Naive thymus-derived CD4-positive, alpha-beta T cell (primary cell): Measurements from ENCODE around the gene PFDN2. TPM values are rescaled to one million over a fixed set of nuclear protein-coding genes. Genes with fewer than 3 reads are reported as not detected.
A peak's percentile ranks its signal among the peaks of the same experiment; 100 is the strongest.
"Not testable (repeated sequence)": the region's sequence is repeated elsewhere in the genome, so short reads cannot be mapped to it uniquely, and the experiment has no call there.

Source experiments
- ATAC-seq: fragments of 150-1000 bp; cut with Tn5 transposase; 2 replicates; pipeline ENCODE4 v1.10.0; 2021; ENCODE audit warnings: mild to moderate bottlenecking, moderate library complexity
- CTCF ChIA-PET: fragments of 350-600 bp; sonication (Branson Sonifier 250); formaldehyde crosslinking; loops from one replicate; lab custom pipeline; 2021; ENCODE audit warnings: antibody characterized with exemption; lab: Charles Lee
- POLR2A ChIA-PET: fragments of 350-600 bp; sonication (Branson Sonifier 250); formaldehyde crosslinking; loops from one replicate; lab custom pipeline; 2021; ENCODE audit warnings: antibody characterized with exemption, inconsistent platforms; lab: Charles Lee
- DNase-seq, 9 donors: peaks; one replicate each; pipeline versions ENCODE4 v3.0.0 to v3.0.0-alpha.2; 2020 to 2022; ENCODE audit warnings: mixed read lengths in 1 of 9
- H3K27ac ChIP-seq: one replicate; pipeline ENCODE4 v1.7.0; 2013; ENCODE audit warnings: mild to moderate bottlenecking, low read depth, low read length, moderate library complexity
- H3K27me3 ChIP-seq, 2 donors: one replicate each; pipeline ENCODE4 v1.7.0; 2013; ENCODE audit warnings: low read length in 2 of 2, mild to moderate bottlenecking in 2 of 2, moderate library complexity in 2 of 2; ENCODE audit not compliant: control insufficient read depth in 2 of 2, insufficient read depth in 2 of 2
- H3K36me3 ChIP-seq, 3 experiments: 1 replicate in 2 of 3; 2 replicates in 1 of 3; pipeline ENCODE4 v1.7.0; 2013; ENCODE audit warnings: low read length in 3 of 3, mild to moderate bottlenecking in 3 of 3, moderate library complexity in 1 of 3; ENCODE audit not compliant: insufficient read depth in 3 of 3, control insufficient read depth in 2 of 3
- H3K4me1 ChIP-seq, 2 donors: one replicate each; pipeline ENCODE4 v1.7.0; 2013; ENCODE audit warnings: low read length in 2 of 2, mild to moderate bottlenecking in 2 of 2, moderate library complexity in 1 of 2; ENCODE audit not compliant: control insufficient read depth in 2 of 2, insufficient read depth in 2 of 2
- H3K4me3 ChIP-seq: 2 replicates; pipeline ENCODE4 v1.7.0; 2013; ENCODE audit warnings: mild to moderate bottlenecking, low read length
- H3K9me3 ChIP-seq, 3 experiments: 1 replicate in 2 of 3; 2 replicates in 1 of 3; pipeline ENCODE4 v1.7.0; 2013; ENCODE audit warnings: low read length in 3 of 3; ENCODE audit not compliant: control insufficient read depth in 2 of 3
- H3K27ac Mint-ChIP-seq, 9 donors: one replicate each; pipeline ENCODE4 v1.8.0; 2020 to 2022; ENCODE audit warnings: mixed read lengths in 9 of 9, mild to moderate bottlenecking in 8 of 9, moderate library complexity in 5 of 9, inconsistent platforms in 2 of 9
- H3K27me3 Mint-ChIP-seq, 5 donors: one replicate each; pipeline ENCODE4 v1.8.0; 2021 to 2022; ENCODE audit warnings: mixed read lengths in 5 of 5, mild to moderate bottlenecking in 1 of 5
- H3K36me3 Mint-ChIP-seq, 5 donors: one replicate each; pipeline ENCODE4 v1.8.0; 2020 to 2022; ENCODE audit warnings: mixed read lengths in 5 of 5, mild to moderate bottlenecking in 3 of 5, inconsistent platforms in 1 of 5
- H3K4me1 Mint-ChIP-seq, 7 donors: one replicate each; pipeline ENCODE4 v1.8.0; 2020 to 2022; ENCODE audit warnings: mixed read lengths in 7 of 7, mild to moderate bottlenecking in 3 of 7, inconsistent platforms in 1 of 7
- H3K4me3 Mint-ChIP-seq, 10 donors: one replicate each; pipeline ENCODE4 v1.8.0; 2020 to 2022; ENCODE audit warnings: mild to moderate bottlenecking in 10 of 10, mixed read lengths in 10 of 10, moderate library complexity in 6 of 10, inconsistent platforms in 2 of 10
- H3K9me3 Mint-ChIP-seq, 11 donors: one replicate each; pipeline ENCODE4 v1.8.0; 2020 to 2022; ENCODE audit warnings: mixed read lengths in 11 of 11, mild to moderate bottlenecking in 4 of 11, inconsistent platforms in 1 of 11, moderate library complexity in 1 of 11
- intact Hi-C, 2 donors: fragments of 100-400 bp; cut with micrococcal nuclease; formaldehyde crosslinking; loops; one replicate each; pipeline ENCODE4 v1.15.1; 2023
- polyA plus RNA-seq, 2 donors: library from polyadenylated mRNA; unstranded; fragments of 300-500 nt; fragmentation: Illumina TruSeq; gene quantifications; one replicate each; pipeline ENCODE4 v1.2.3, GENCODE V29; 2021
- total RNA-seq, 6 experiments: library from RNA in 5 of 6; stranded (reverse) in 5 of 6; gene quantifications; 1 replicate in 5 of 6; 2 replicates in 1 of 6; pipeline ENCODE4 v1.2.3 and lab custom pipeline; 2021 to 2026

The PFDN2 gene
- total and polyA plus RNA-seq, 7 experiments from 2014 or later, result 32.0 to 84.0 (median 37.1) TPM

- Mint-ChIP-seq H3K4me1 (peaks cover 44 to 77% (median 66%) of the 10 kb centered on the region in 7 donors), H3K27me3 (no peaks in the 10 kb centered on the region), H3K36me3 (peaks cover 6 to 43% (median 19%) of the 10 kb centered on the region in 5 donors), H3K9me3 (no peaks in the 10 kb centered on the region), H3K27ac (peak overlapping the region; percentile 91 to 99 (median 95)), H3K4me3 (peak overlapping the region; percentile 88 to 100 (median 98))
- Histone ChIP-seq H3K4me1 (peaks cover 50 to 58% of the 10 kb centered on the region in 2 donors), H3K36me3 (peaks cover 0 to 27% (median 4%) of the 10 kb centered on the region in 3 experiments), H3K27me3 (no peaks in the 10 kb centered on the region), H3K9me3 (no peaks in the 10 kb centered on the region), H3K4me3 (peak overlapping the region; percentile 95), H3K27ac (peak overlapping the region; percentile 93)
- CTCF ChIA-PET, result interaction anchor here (0.6 to 6.7 kb wide), 7 partner anchors 13 to 71 kb away, joined by 3 to 120 read pairs (median 5); partner anchors contain the start of genes KLHDC9, TSTD1 and USF1
- ATAC-seq, result peak; percentile 85
- peak; percentile 50 to 88 (median 82) for DNase-seq
- POLR2A ChIA-PET, result interaction anchor here (0.6 to 10.9 kb wide), 18 partner anchors 8 to 257 kb away, joined by 3 to 377 read pairs (median 10); partner anchors contain the start of genes DEDD, F11R, KLHDC9 and NIT1
- intact Hi-C loops, result loop anchor here (1.0 kb wide), 10 partner anchors 9 to 231 kb away; partner anchors contain the start of genes F11R (in 2 of the 2), NIT1 (in 2 of the 2), PFDN2 (in 2 of the 2) and USF1 (in 2 of the 2)
These were observed 49.3 kb downstream of the PFDN2 start for GRCh38 chr1:161068306-161069234.

GRCh38 chr1:161066694-161067093 is 51.1 kb downstream of the PFDN2 start:
- POLR2A ChIA-PET, result interaction anchor here (5.7 to 10.9 kb wide), 2 partner anchors 22 to 32 kb away, joined by 66 to 377 read pairs; partner anchors contain the start of genes KLHDC9, TSTD1 and USF1
- peaks cover 6 to 48% (median 19%) of the 10 kb centered on the region in 5 donors for H3K36me3 Mint-ChIP-seq
- H3K27me3 Mint-ChIP-seq, result no peaks in the 10 kb centered on the region
- no peaks in the 10 kb centered on the region for H3K9me3 ChIP-seq
- H3K27ac Mint-ChIP-seq, result peak overlapping the region; percentile 91 to 99 (median 95)
- H3K27me3 ChIP-seq, result no peaks in the 10 kb centered on the region
- H3K4me3 ChIP-seq, result peak overlapping the region; percentile 95
- peaks cover 0 to 35% (median 4%) of the 10 kb centered on the region in 3 experiments for H3K36me3 ChIP-seq
- intact Hi-C loops, result no loop called here
- peaks cover 50 to 86% (median 75%) of the 10 kb centered on the region in 7 donors for H3K4me1 Mint-ChIP-seq
- CTCF ChIA-PET, result interaction anchor here (0.6 to 1.8 kb wide), 2 partner anchors 31 to 48 kb away, joined by 3 to 8 read pairs; partner anchors contain the start of gene KLHDC9
- H3K9me3 Mint-ChIP-seq, result no peaks in the 10 kb centered on the region
- ATAC-seq (no peak), DNase-seq (no peak)
- H3K27ac ChIP-seq, result peak overlapping the region; percentile 93
- peak overlapping the region; percentile 88 to 100 (median 98) for H3K4me3 Mint-ChIP-seq
- H3K4me1 ChIP-seq, result peaks cover 55 to 62% of the 10 kb centered on the region in 2 donors

- ChIA-PET CTCF (interaction anchor here (0.7 to 1.8 kb wide), 5 partner anchors 8 to 297 kb away, joined by 3 to 8 read pairs (median 4); partner anchors contain the start of gene KLHDC9), POLR2A (interaction anchor here (0.7 to 10.9 kb wide), 3 partner anchors 11 to 233 kb away, joined by 3 to 377 read pairs (median 5); partner anchors contain the start of genes TSTD1 and USF1)
- Histone ChIP-seq H3K4me1 (peaks cover 58 to 62% of the 10 kb centered on the region in 2 donors), H3K27ac (peak overlapping the region; percentile 57), H3K36me3 (peaks cover 0 to 40% (median 4%) of the 10 kb centered on the region in 3 experiments)
- H3K4me3 ChIP-seq, intact Hi-C loops, H3K27me3 ChIP-seq, H3K27me3 Mint-ChIP-seq, H3K9me3 ChIP-seq, DNase-seq, H3K9me3 Mint-ChIP-seq, ATAC-seq: not testable (repeated sequence)
- Mint-ChIP-seq H3K4me3 (peak overlapping the region; percentile 59 to 100 (median 92)), H3K27ac (peak overlapping the region in 8 of 9 donors; percentile 16 to 95 (median 90)), H3K36me3 (peaks cover 6 to 48% (median 19%) of the 10 kb centered on the region in 5 donors), H3K4me1 (peaks cover 45 to 83% (median 66%) of the 10 kb centered on the region in 7 donors)
These were observed 52.2 kb downstream of the PFDN2 start for GRCh38 chr1:161065681-161066080.

GRCh38 chr1:161063936-161064335 is 53.9 kb downstream of the PFDN2 start:
- peak overlapping the region; percentile 57 for H3K27ac ChIP-seq
- intact Hi-C loops, H3K9me3 ChIP-seq, ATAC-seq, H3K9me3 Mint-ChIP-seq, H3K27me3 Mint-ChIP-seq, CTCF ChIA-PET, H3K27me3 ChIP-seq, DNase-seq: not testable (repeated sequence)
- Mint-ChIP-seq H3K36me3 (peaks cover 2 to 48% (median 19%) of the 10 kb centered on the region in 5 donors), H3K4me3 (peak overlapping the region; percentile 68 to 99 (median 79)), H3K27ac (peak overlapping the region; percentile 73 to 95 (median 88)), H3K4me1 (peaks cover 54 to 90% (median 68%) of the 10 kb centered on the region in 7 donors)
- H3K4me3 ChIP-seq, result peak overlapping the region; percentile 13
- H3K4me1 ChIP-seq, result peaks cover 58 to 64% of the 10 kb centered on the region in 2 donors
- peaks cover 0 to 46% (median 4%) of the 10 kb centered on the region in 3 experiments for H3K36me3 ChIP-seq
- POLR2A ChIA-PET, result interaction anchor here (10.9 kb wide), 1 partner anchor 19 kb away, joined by 377 read pairs; the partner anchor contains the start of genes TSTD1 and USF1

GRCh38 chr1:161061419-161061818 is 56.4 kb downstream of the PFDN2 start:
- no peak for ATAC-seq
- Mint-ChIP-seq H3K27me3 (no peaks in the 10 kb centered on the region), H3K4me1 (peaks cover 47 to 81% (median 60%) of the 10 kb centered on the region in 7 donors), H3K9me3 (no peaks in the 10 kb centered on the region), H3K36me3 (peaks cover 4 to 38% (median 13%) of the 10 kb centered on the region in 5 donors), H3K27ac (peak overlapping the region in 7 of 9 donors; percentile 2 to 90 (median 84)), H3K4me3 (peak overlapping the region in 4 of 10 donors; percentile 30 to 77 (median 70))
- intact Hi-C loops, result no loop called here
- H3K4me3 ChIP-seq, result no peak overlapping the region
- DNase-seq, result no peak
- ChIA-PET POLR2A (interaction anchor here (0.9 to 4.7 kb wide), 6 partner anchors 8 to 71 kb away, joined by 3 to 44 read pairs (median 5); partner anchors contain the start of genes ARHGAP30, DEDD and USF1), CTCF (interaction anchor here (0.5 to 0.8 kb wide), 2 partner anchors 15 to 322 kb away, joined by 4 to 5 read pairs; no protein-coding TSS in a partner anchor)
- no peaks in the 10 kb centered on the region for H3K27me3 ChIP-seq
- H3K36me3 ChIP-seq, result peaks cover 11 to 64% (median 15%) of the 10 kb centered on the region in 3 experiments
- no peaks in the 10 kb centered on the region for H3K9me3 ChIP-seq
- H3K27ac ChIP-seq, result peak overlapping the region; percentile 44
- H3K4me1 ChIP-seq, result peaks cover 44 to 56% of the 10 kb centered on the region in 2 donors
